ENCODE results near the gene CSN2. TPM values are rescaled to one million over a fixed set of nuclear protein-coding genes. Genes with fewer than 3 reads are reported as not detected.

Gene CSN2
- total and polyA plus RNA-seq, 2 donors (not counting 1 experiment from before 2014, with no cell fraction given) = not detected

DNA sequence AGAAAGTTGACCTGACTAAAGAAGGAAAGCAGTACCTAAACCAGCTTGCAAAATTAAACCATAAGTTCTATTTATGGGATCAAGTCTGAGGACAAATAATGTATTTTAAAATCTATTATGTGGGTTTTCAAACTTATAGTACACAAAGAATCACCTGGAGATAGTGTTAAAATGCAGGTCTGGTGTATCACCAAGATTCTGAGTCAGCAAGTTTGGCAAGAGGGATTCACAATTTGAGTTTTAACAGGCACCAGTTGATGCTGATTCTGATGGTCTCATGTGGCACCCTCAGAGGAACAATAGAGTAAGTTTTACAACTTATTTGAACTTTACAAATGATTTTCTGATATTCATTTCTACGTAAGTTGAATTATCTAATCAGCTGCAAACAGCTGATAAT is 21.1 kb upstream of the CSN2 start:
- DNase-seq (no peak), ATAC-seq (ENCODE audit: low read depth) (no peak)
- Histone ChIP-seq H3K79me2 (ENCODE audit: control insufficient read depth, insufficient read depth, low read length) (no peaks in the 10 kb centered on the region), H3K4me1 (ENCODE audit: control insufficient read depth in 2 of 2, insufficient read depth in 2 of 2, low read length in 2 of 2) (no peaks in the 10 kb centered on the region), H3K9ac (ENCODE audit: low read length) (no peak overlapping the region), H3K36me3 (replicated peaks in 1 of 2; ENCODE audit: control extremely low read depth in 1 of 2, control insufficient read depth in 1 of 2, extremely low read depth in 1 of 2, insufficient read depth in 2 of 2, low read length in 1 of 2) (no peaks in the 10 kb centered on the region), H3K27me3 (replicated peaks in 1 of 4; ENCODE audit: control extremely low read depth in 1 of 4, control insufficient read depth in 3 of 4, insufficient read depth in 4 of 4, low read length in 3 of 4) (no peaks in the 10 kb centered on the region), H2AFZ (ENCODE audit: insufficient read depth, low read depth, low read length, poor library complexity, severe bottlenecking) (no peak overlapping the region), H3K4me2 (replicated peaks; ENCODE audit: low read depth, low read length, poor library complexity, severe bottlenecking) (no peak overlapping the region), H3K27ac (ENCODE audit: low read length in 2 of 2) (no peak overlapping the region), H3K4me3 (ENCODE audit: control extremely low read depth in 1 of 5, extremely low read depth in 1 of 5, insufficient read depth in 1 of 5, low read depth in 2 of 5, low read length in 4 of 5) (no peak overlapping the region), H3K9me3 (ENCODE audit: control extremely low read depth in 1 of 3, control insufficient read depth in 2 of 3, insufficient read depth in 1 of 3, low read length in 2 of 3) (no peaks in the 10 kb centered on the region), H4K20me1 (ENCODE audit: control insufficient read depth, insufficient read depth, low read length, poor library complexity, severe bottlenecking) (no peaks in the 10 kb centered on the region)
- no peaks in the 10 kb centered on the region for H3K27me3 Mint-ChIP-seq
- ChIA-PET CTCF (no interaction called here), POLR2A (no interaction called here)
- no peaks in the 10 kb centered on the region for H3K9me3 Mint-ChIP-seq (ENCODE audit: insufficient read depth)
- no peak overlapping the region for H3K4me3 Mint-ChIP-seq
- intact Hi-C loops (cut with micrococcal nuclease) = no loop called here
- H3K27ac Mint-ChIP-seq = no peak overlapping the region
- no CpG with 5 or more reads among the region's 1 CpG for WGBS (ENCODE audit: insufficient coverage)
- TF ChIP-seq EZH2 (IDR thresholded peaks at IDR 0.05; ENCODE audit: borderline replicate concordance, insufficient read depth, low read depth, low read length, poor library complexity, severe bottlenecking) = no peak
- TF ChIP-seq CTCF (IDR thresholded peaks at IDR 0.05) = no peak
- H3K4me1 Mint-ChIP-seq = no peaks in the 10 kb centered on the region

DNA sequence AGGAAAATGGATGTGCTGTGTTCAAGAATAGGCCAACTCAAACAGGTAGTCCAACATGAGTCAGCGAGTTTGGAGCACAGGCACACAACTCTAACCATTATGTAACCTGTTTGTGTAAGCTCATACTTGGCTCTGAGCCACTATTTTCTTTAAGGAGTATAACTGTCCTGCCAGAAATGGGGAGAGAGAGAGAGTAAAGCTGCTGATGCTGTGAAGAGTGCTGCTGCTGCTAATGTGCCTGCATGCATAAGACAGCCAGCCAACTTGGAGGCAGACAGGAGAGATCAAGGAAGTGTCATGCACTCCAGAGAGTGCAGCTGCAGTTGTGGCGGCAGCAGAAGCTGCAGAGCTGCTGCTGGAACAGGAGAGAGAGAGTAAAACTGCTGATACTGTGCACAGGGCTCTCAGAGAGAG is 18.5 kb upstream of the CSN2 start:
- DNase-seq (no peak), ATAC-seq (ENCODE audit: low read depth) (no peak)
- Histone ChIP-seq H3K9ac (ENCODE audit: low read length) (no peak overlapping the region), H3K4me3 (ENCODE audit: control extremely low read depth in 1 of 5, extremely low read depth in 1 of 5, insufficient read depth in 1 of 5, low read depth in 2 of 5, low read length in 4 of 5) (no peak overlapping the region), H3K4me1 (ENCODE audit: control insufficient read depth in 2 of 2, insufficient read depth in 2 of 2, low read length in 2 of 2) (no peaks in the 10 kb centered on the region), H3K36me3 (replicated peaks in 1 of 2; ENCODE audit: control extremely low read depth in 1 of 2, control insufficient read depth in 1 of 2, extremely low read depth in 1 of 2, insufficient read depth in 2 of 2, low read length in 1 of 2) (no peaks in the 10 kb centered on the region), H3K79me2 (ENCODE audit: control insufficient read depth, insufficient read depth, low read length) (no peaks in the 10 kb centered on the region), H3K27me3 (replicated peaks in 1 of 4; ENCODE audit: control extremely low read depth in 1 of 4, control insufficient read depth in 3 of 4, insufficient read depth in 4 of 4, low read length in 3 of 4) (no peaks in the 10 kb centered on the region), H3K9me3 (ENCODE audit: control extremely low read depth in 1 of 3, control insufficient read depth in 2 of 3, insufficient read depth in 1 of 3, low read length in 2 of 3) (no peaks in the 10 kb centered on the region), H2AFZ (ENCODE audit: insufficient read depth, low read depth, low read length, poor library complexity, severe bottlenecking) (no peak overlapping the region), H3K27ac (ENCODE audit: low read length in 2 of 2) (no peak overlapping the region), H3K4me2 (replicated peaks; ENCODE audit: low read depth, low read length, poor library complexity, severe bottlenecking) (no peak overlapping the region), H4K20me1 (ENCODE audit: control insufficient read depth, insufficient read depth, low read length, poor library complexity, severe bottlenecking) (no peaks in the 10 kb centered on the region)
- H3K4me3 Mint-ChIP-seq = no peak overlapping the region
- no peaks in the 10 kb centered on the region for H3K9me3 Mint-ChIP-seq (ENCODE audit: insufficient read depth)
- TF ChIP-seq CTCF (IDR thresholded peaks at IDR 0.05) (no peak), EZH2 (IDR thresholded peaks at IDR 0.05; ENCODE audit: borderline replicate concordance, insufficient read depth, low read depth, low read length, poor library complexity, severe bottlenecking) (no peak)
- no peak overlapping the region for H3K27ac Mint-ChIP-seq
- intact Hi-C loops (cut with micrococcal nuclease) = no loop called here
- H3K4me1 Mint-ChIP-seq = no peaks in the 10 kb centered on the region
- CTCF ChIA-PET = no interaction called here
- POLR2A ChIA-PET = no interaction called here
- WGBS (ENCODE audit: insufficient coverage) = no CpG with 5 or more reads among the region's 2 CpGs
- no peaks in the 10 kb centered on the region for H3K27me3 Mint-ChIP-seq

All from B cell (primary cell).